Stimulated activated CD4-positive, alpha-beta T cell treated with anti-CD3 and anti-CD28 coated beads, Interleukin-15, amount 100 ng/mL, for 24 hours (primary cell): ENCODE measurements around the gene RRAS.

Experiments used
- DNase-seq: peaks from one replicate; pipeline ENCODE4 v3.0.0-alpha.2; 2020

The RRAS gene

GRCh38 chr19:49640113-49640898 is at the start of gene RRAS:
RRAS (minus strand) TSS chr19:49640143; CDS start chr19:49640098, 45 bp downstream.
- peak; percentile 100 for DNase-seq

- peak; percentile 61 for DNase-seq
Measured at GRCh38 chr19:49689133-49690078, 49.5 kb upstream of the RRAS start, which contains the start of gene ADM5. ADM5 (plus strand) TSS chr19:49689594; CDS start chr19:49689838, 244 bp downstream.

- DNase-seq, result no peak
Measured at GRCh38 chr19:49688531-49689132, 48.7 kb upstream of the RRAS start.

GRCh38 chr19:49687566-49688316 is 47.8 kb upstream of the RRAS start:
- no peak for DNase-seq

- DNase-seq, result no peak
Measured at GRCh38 chr19:49687150-49687549, 47.2 kb upstream of the RRAS start.

GRCh38 chr19:49686503-49687088 is 46.7 kb upstream of the RRAS start:
- no peak for DNase-seq

GRCh38 chr19:49685845-49686332 is 45.9 kb upstream of the RRAS start:
- DNase-seq, result no peak

- DNase-seq, result no peak
Measured at GRCh38 chr19:49684983-49685553, 45.1 kb upstream of the RRAS start.

- DNase-seq, result no peak
Measured at GRCh38 chr19:49684251-49684982, 44.5 kb upstream of the RRAS start.

- no peak for DNase-seq
Measured at GRCh38 chr19:49683814-49684250, 43.9 kb upstream of the RRAS start.

- DNase-seq, result no peak
Measured at GRCh38 chr19:49682274-49682673, 42.3 kb upstream of the RRAS start.

GRCh38 chr19:49681830-49682229 is 41.9 kb upstream of the RRAS start:
- no peak for DNase-seq

- DNase-seq, result peak; percentile 97
Measured at GRCh38 chr19:49680421-49681351, 40.7 kb upstream of the RRAS start.

- DNase-seq, result no peak
Measured at GRCh38 chr19:49679771-49680413, 39.9 kb upstream of the RRAS start.

- no peak for DNase-seq
Measured at GRCh38 chr19:49678985-49679770, 39.2 kb upstream of the RRAS start.

- DNase-seq, result peak; percentile 85
Measured at GRCh38 chr19:49677901-49678674, 38.1 kb upstream of the RRAS start.

GRCh38 chr19:49677231-49677900 is 37.4 kb upstream of the RRAS start, which contains the start of gene PRMT1:
PRMT1 (plus strand) TSS chr19:49677271; CDS start chr19:49677281, 10 bp downstream.
- DNase-seq, result peak; percentile 72
